Measurements from ENCODE around the gene FCRL2.

- no peak for TF ChIP-seq POLR2A (IDR thresholded peaks at IDR 0.05)
- TF ChIP-seq, protein P1, sequence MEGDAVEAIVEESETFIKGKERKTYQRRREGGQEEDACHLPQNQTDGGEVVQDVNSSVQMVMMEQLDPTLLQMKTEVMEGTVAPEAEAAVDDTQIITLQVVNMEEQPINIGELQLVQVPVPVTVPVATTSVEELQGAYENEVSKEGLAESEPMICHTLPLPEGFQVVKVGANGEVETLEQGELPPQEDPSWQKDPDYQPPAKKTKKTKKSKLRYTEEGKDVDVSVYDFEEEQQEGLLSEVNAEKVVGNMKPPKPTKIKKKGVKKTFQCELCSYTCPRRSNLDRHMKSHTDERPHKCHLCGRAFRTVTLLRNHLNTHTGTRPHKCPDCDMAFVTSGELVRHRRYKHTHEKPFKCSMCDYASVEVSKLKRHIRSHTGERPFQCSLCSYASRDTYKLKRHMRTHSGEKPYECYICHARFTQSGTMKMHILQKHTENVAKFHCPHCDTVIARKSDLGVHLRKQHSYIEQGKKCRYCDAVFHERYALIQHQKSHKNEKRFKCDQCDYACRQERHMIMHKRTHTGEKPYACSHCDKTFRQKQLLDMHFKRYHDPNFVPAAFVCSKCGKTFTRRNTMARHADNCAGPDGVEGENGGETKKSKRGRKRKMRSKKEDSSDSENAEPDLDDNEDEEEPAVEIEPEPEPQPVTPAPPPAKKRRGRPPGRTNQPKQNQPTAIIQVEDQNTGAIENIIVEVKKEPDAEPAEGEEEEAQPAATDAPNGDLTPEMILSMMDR (IDR thresholded peaks at IDR 0.05), result no peak
Observed at GRCh38 chr1:157700305-157700704, 76.6 kb downstream of the FCRL2 start.
